MCF 10A (cell line): ENCODE data around the gene ELOA2. TPM values are rescaled to one million over a fixed set of nuclear protein-coding genes. Genes with fewer than 3 reads are reported as not detected.
"Not testable (repeated sequence)": the region's sequence is repeated elsewhere in the genome, so short reads cannot be mapped to it uniquely, and the experiment has no call there.

ENCODE experiments used
- BruUV-seq: library from RNA; stranded (reverse); fragments of 400-500 nt; replicated peaks from 2 replicates; lab custom pipeline; 2021; lab: Mats Ljungman, UMichigan
- CTCF ChIA-PET: fragments of 300-600 bp; sonication (Branson Sonifier 250); formaldehyde crosslinking; extraction: SDS; loops from one replicate; lab custom pipeline; 2021; ENCODE audit warnings: antibody characterized with exemption, inconsistent platforms; lab: Yijun Ruan, JAX
- POLR2A ChIA-PET: fragments of 300-600, 350-650 bp; sonication (Branson Sonifier 250); formaldehyde crosslinking; extraction: SDS; loops from one replicate; lab custom pipeline; 2020; ENCODE audit warnings: antibody characterized with exemption, inconsistent platforms; lab: Yijun Ruan, JAX
- DNase-seq: peaks from one replicate; pipeline ENCODE4 v3.0.0-alpha.2; 2018; ENCODE audit not compliant: unreplicated experiment
- H3K27ac Mint-ChIP-seq: one replicate; pipeline ENCODE4 v1.8.0; 2022; ENCODE audit warnings: mild to moderate bottlenecking, low read depth, mixed read lengths; ENCODE audit not compliant: unreplicated experiment
- H3K27me3 Mint-ChIP-seq: one replicate; pipeline ENCODE4 v1.8.0; 2022; ENCODE audit warnings: mixed read lengths; ENCODE audit not compliant: insufficient read depth, unreplicated experiment
- H3K36me3 Mint-ChIP-seq: one replicate; pipeline ENCODE4 v1.8.0; 2022; ENCODE audit warnings: mild to moderate bottlenecking, moderate library complexity, mixed read lengths; ENCODE audit not compliant: insufficient read depth, unreplicated experiment
- H3K4me1 Mint-ChIP-seq: one replicate; pipeline ENCODE4 v1.8.0; 2022; ENCODE audit warnings: mixed read lengths; ENCODE audit not compliant: insufficient read depth, unreplicated experiment
- H3K4me3 Mint-ChIP-seq: one replicate; pipeline ENCODE4 v1.8.0; 2022; ENCODE audit warnings: mild to moderate bottlenecking, moderate library complexity, mixed read lengths; ENCODE audit not compliant: unreplicated experiment
- H3K9me3 Mint-ChIP-seq: one replicate; pipeline ENCODE4 v1.8.0; 2022; ENCODE audit warnings: mixed read lengths; ENCODE audit not compliant: unreplicated experiment
- CTCF ChIP-seq: fragments of 200-600 bp; IDR thresholded peaks from one replicate; pipeline ENCODE4 v1.8.0; 2022; ENCODE audit warnings: antibody characterized with exemption, mild to moderate bottlenecking; ENCODE audit not compliant: unreplicated experiment
- intact Hi-C: fragments of 100-400 bp; cut with micrococcal nuclease; formaldehyde crosslinking; loops from 2 replicates; pipeline ENCODE4 v1.14.1; 2022
- total RNA-seq: library from RNA; stranded (reverse); gene quantifications from 2 replicates; pipeline ENCODE4 v1.2.3, GENCODE V29; 2022

The ELOA2 gene
- total RNA-seq, 1 experiment from 2014 or later = not detected

GRCh38 chr18:47036298-47036874 lies 965 bp upstream of the ELOA2 start:
- Mint-ChIP-seq H3K4me1 (no peaks in the 10 kb centered on the region), H3K9me3 (no peaks in the 10 kb centered on the region), H3K27me3 (no peaks in the 10 kb centered on the region), H3K36me3 (no peaks in the 10 kb centered on the region), H3K27ac (no peak overlapping the region), H3K4me3 (no peak overlapping the region)
- DNase-seq = peak; percentile 65
- CTCF ChIA-PET = interaction anchor here (0.6 to 0.8 kb wide), 5 partner anchors 19 to 488 kb away, joined by 3 to 4 read pairs (median 3); no protein-coding TSS in a partner anchor
- intact Hi-C loops = no loop called here
- no TSS peak for BruUV-seq
- peak; percentile 50 for TF ChIP-seq CTCF
- POLR2A ChIA-PET = no interaction called here

- CTCF ChIA-PET, intact Hi-C loops, H3K9me3 Mint-ChIP-seq, H3K4me3 Mint-ChIP-seq, H3K27me3 Mint-ChIP-seq, POLR2A ChIA-PET, H3K27ac Mint-ChIP-seq, BruUV-seq, H3K4me1 Mint-ChIP-seq, H3K36me3 Mint-ChIP-seq, DNase-seq: not testable (repeated sequence)
Observed at GRCh38 chr18:47034591-47034990, 830 bp downstream of the ELOA2 start.

- ChIA-PET POLR2A (no interaction called here), CTCF (interaction anchor here (0.6 kb wide), 1 partner anchor 324 kb away, joined by 3 read pairs; no protein-coding TSS in a partner anchor)
- Mint-ChIP-seq H3K4me3 (no peak overlapping the region), H3K27ac (no peak overlapping the region), H3K4me1 (no peaks in the 10 kb centered on the region), H3K27me3 (no peaks in the 10 kb centered on the region), H3K9me3 (no peaks in the 10 kb centered on the region), H3K36me3 (no peaks in the 10 kb centered on the region)
- no peak for TF ChIP-seq CTCF
- no peak for DNase-seq
- intact Hi-C loops = no loop called here
- no TSS peak for BruUV-seq
Observed at GRCh38 chr18:47032945-47033344, 2.5 kb downstream of the ELOA2 start.

GRCh38 chr18:47030887-47031286 lies 4.5 kb downstream of the ELOA2 start:
- CTCF ChIA-PET = interaction anchor here (0.6 kb wide), 1 partner anchor 184 kb away, joined by 4 read pairs; no protein-coding TSS in a partner anchor
- H3K9me3 Mint-ChIP-seq, DNase-seq, H3K36me3 Mint-ChIP-seq, H3K27ac Mint-ChIP-seq, POLR2A ChIA-PET, H3K4me3 Mint-ChIP-seq, BruUV-seq, H3K4me1 Mint-ChIP-seq, intact Hi-C loops, H3K27me3 Mint-ChIP-seq: not testable (repeated sequence)

GRCh38 chr18:47029684-47030353 lies 5.6 kb downstream of the ELOA2 start:
- H3K27ac Mint-ChIP-seq, H3K36me3 Mint-ChIP-seq, H3K4me3 Mint-ChIP-seq, DNase-seq, H3K27me3 Mint-ChIP-seq, H3K9me3 Mint-ChIP-seq, intact Hi-C loops, CTCF ChIA-PET, BruUV-seq, H3K4me1 Mint-ChIP-seq, POLR2A ChIA-PET: not testable (repeated sequence)

- H3K4me1 Mint-ChIP-seq, H3K4me3 Mint-ChIP-seq, DNase-seq, BruUV-seq, H3K27me3 Mint-ChIP-seq, POLR2A ChIA-PET, H3K27ac Mint-ChIP-seq, H3K9me3 Mint-ChIP-seq, intact Hi-C loops, CTCF ChIA-PET, H3K36me3 Mint-ChIP-seq: not testable (repeated sequence)
Observed at GRCh38 chr18:47028738-47029137, 6.7 kb downstream of the ELOA2 start.

- H3K4me3 Mint-ChIP-seq, H3K27me3 Mint-ChIP-seq, DNase-seq, intact Hi-C loops, H3K36me3 Mint-ChIP-seq, H3K9me3 Mint-ChIP-seq, BruUV-seq, H3K27ac Mint-ChIP-seq, POLR2A ChIA-PET, H3K4me1 Mint-ChIP-seq, CTCF ChIA-PET: not testable (repeated sequence)
Observed at GRCh38 chr18:47025557-47026174, 9.8 kb downstream of the ELOA2 start.
